Stimulated activated CD4-positive, alpha-beta T cell treated with anti-CD3 and anti-CD28 coated beads, Interleukin-4, amount 100 ng/mL, for 4 hours (primary cell): ENCODE data around the gene LRRC28.
"Not testable (repeated sequence)": the region's sequence is repeated elsewhere in the genome, so short reads cannot be mapped to it uniquely, and the experiment has no call there.

ENCODE experiments used
- DNase-seq, 2 experiments: peaks; one replicate each; pipeline ENCODE4 v3.0.0-alpha.2; 2020

Gene LRRC28

DNA sequence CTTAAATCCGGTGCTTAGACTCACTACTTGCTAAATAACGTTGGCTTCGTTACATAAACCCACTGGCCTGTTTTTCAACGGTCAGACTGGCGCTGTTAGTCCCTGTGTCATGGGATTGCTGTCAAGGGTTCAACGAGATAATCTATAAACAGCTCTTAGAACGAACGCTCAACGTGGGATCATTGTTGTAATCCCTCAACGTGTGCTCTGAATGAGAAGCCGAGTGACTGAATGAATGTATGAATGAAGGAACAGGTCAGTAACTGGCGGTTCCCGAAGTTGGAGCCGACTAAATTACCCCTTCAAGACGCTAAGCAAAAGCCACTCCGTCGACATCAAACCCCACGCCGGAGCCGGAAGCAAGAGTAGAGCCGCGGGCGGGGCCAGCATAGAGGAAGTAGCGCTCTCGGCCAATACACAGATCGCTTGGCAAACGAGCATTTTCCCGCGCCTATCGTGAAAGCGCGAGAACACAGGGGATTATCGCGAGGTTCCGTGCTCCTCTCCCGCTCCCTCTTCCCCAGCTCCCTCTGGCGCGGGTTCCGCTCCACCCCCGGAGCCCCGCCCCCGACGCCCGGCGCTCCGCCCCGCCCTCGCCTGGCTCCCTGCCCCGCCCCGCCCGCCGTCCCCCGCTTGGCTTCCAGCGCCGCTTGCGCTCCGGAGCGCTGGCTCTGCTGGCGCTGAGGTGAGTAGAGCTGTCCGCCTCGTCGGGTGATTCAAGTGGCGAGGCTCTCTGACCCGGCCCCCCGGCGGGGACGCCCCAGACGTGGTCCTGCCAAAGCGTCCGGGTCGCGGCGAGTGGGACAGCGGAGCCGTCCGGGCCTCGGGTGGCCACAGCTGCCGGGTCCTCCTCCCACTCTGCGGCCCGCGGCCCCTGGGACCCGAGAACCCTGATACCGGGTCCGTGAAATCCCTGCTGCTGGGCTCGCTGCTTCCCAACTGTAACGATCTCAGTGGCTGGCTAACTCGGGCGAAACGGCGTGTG is at the start of gene LRRC28:
TSS of gene LRRC28 (plus strand) at position 625 of the 985 bp plus-strand sequence. CDS start 4,477 bp downstream, outside the sequence.
- peak; percentile 93 to 95 for DNase-seq

DNA sequence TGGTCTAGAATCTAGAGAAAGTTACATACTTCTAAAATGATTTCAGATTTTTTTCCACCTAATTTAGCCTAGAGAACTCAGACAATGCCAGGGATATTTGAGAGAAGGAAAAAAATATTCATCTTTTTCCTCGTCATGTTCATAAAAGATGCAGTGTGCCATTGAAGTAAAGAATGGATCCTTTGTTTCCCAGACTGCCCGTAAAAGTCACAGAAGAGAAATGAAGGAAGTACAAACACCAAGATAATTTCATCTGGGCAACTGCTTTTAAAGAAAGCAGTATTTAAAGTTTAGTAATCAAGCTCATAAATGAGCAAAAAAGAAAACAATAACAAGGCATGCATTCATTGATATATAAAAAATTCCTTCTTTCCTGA is 49.1 kb upstream of the LRRC28 start:
- no peak for DNase-seq

DNA sequence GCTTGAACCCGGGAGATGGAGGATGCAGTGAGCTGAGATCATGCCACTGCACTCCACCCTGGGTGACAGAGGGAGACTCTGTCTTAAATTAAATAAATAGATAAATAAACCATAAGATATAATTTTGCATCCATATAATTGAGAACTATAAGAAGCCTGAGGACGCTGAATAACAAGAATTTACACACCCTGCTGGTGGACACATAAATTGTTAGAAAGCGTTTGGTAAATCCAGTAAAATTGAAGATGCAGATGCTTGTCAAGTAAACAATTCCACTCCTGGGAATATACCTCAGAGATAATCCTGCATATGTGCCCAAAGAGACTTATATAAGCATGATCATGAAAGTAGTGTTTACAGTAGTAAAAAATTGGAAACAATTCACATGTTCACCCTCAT is 43.6 kb upstream of the LRRC28 start:
- DNase-seq = no peak

DNA sequence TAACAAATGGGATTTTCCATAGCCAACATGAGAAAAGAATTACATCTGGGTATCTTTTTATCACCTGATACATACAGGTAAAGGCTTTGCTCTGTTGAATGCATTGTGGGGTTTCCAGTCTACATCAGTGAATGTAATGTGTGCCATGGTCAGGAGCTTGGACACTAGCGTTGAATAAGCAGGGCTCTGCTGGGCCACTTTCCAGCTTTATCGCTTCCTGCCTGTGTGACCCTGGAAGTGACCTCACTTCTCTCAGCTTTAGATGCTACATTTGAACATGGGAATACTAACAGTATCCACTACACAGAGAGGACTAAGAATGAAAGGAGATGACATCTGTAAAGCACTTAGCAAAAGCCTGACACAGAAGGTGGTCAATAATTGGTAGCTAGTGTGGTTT is 42.0 kb upstream of the LRRC28 start:
- no peak for DNase-seq

DNA sequence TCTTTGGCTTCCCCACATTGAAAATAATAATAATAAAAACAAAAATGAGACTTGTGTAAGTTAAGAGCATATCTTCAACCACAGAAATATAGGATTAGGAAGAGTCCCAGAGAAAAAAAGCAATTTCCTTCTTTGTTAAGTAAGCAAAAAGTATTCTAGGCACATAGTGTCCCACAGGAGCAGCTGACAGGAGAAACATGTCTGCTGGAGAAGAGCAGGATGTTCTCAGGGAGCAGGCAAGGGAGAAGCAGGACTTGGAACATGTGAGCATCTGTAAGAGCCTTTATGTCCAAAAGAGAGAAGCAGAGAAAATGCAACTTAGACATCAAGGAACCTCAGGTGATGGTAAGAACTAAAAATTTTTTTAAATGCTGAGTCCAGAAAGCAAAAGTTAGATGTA is 40.9 kb upstream of the LRRC28 start:
- DNase-seq = no peak

DNA sequence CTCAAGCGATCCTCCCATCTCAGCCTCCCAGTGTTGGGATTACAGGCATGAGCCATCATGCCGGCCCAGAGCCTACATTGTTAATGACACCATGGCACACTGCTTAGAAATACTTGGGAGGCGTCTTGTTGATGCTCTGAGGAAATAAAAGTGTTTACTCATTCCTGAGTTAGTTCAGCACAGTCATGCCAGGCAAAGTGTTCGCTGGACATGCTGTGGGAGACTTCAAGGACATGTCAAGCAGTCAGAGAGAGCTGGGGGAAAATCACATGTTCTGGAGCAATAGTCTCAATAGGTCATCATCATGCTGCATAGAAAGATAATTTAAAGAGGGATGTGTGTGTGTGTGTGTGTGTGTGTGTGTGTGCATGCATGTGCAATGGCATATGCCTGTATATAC is 39.4 kb upstream of the LRRC28 start:
- DNase-seq = no peak

DNA sequence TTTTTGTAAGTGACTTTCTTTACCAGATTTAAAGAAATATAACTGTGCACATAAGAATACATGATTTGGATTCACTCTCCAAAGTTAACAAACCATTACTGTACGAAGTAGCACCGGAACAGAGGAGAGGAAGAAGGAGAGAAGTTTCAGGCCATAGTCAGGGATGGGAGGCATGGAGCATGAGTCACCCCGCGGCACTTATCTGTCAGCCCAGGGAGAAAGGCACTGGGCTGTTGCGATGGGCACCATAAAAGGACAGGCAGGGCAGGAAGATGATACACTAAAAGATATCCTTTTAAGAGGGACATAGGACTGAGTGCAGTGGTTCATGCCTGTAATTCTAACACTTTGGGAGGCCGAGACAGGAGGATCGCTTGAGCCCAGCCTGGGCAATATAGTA is 38.9 kb upstream of the LRRC28 start:
- no peak for DNase-seq

DNA sequence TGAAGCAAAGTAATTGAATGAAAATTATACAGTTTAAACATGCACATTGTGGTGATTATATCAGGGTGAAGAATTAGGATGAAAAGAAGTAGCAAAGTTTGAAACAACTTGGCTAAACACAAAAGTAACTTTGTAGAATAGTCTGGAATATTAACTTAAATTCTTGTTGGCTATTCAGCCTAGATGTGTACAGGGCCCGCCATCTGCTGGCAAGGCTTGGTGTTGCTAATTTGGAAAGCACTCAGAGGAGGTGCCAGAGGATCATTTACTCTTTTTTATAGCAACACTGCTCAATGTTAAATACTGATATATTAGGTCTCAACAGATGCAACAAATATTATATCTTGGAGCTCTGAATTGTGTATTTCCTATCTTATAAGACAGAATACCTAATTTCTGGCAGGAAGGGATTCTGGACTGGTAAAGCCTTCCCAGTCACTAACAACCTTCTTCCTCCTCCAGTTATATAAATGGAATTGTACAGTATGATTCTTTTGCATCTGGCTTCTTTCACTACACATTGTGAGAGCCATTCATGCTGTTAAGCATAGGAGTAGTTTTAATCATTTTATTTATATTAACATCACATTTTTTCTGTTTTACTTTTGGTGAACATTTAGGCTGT is 38.0 kb upstream of the LRRC28 start:
- DNase-seq = peak; percentile 38 to 56

DNA sequence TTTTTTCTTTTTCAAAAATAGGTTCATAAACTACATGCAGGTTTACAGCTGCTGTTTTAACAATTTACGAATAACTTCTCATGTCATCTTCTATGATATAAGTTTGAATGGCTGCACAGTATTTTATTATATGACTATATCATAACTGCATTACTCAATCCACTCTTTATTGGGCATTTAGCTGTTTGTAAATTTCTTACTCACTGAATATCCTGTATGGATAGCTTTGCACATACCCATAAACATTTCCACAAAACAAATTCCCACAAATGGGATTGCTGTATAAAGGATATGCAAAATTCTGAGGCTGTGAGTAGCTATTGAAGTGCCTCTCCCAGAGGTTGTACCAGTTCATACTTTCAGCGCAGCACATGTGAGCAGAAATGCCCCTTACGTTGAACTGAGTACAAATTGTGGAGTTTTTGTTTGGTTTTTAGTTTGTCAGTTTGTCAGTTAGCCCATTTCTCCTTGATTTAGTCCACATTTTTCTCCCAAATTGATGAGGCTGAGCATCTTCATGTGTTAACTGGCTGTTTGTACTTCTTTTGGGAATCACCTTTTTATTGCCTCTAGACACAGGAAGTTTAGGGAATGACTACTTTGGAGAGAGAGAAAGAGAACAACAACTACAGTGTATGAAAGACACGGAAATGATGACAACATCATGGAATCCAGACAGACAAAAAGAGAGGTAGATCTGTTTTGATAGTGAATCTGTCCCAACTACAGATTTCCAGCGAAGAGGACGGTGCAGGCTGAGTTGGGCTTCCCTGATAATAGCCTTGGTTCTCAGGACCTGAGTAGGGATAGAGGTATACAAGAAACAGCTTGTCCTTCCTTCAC is 26.7 kb upstream of the LRRC28 start:
- no peak for DNase-seq

DNA sequence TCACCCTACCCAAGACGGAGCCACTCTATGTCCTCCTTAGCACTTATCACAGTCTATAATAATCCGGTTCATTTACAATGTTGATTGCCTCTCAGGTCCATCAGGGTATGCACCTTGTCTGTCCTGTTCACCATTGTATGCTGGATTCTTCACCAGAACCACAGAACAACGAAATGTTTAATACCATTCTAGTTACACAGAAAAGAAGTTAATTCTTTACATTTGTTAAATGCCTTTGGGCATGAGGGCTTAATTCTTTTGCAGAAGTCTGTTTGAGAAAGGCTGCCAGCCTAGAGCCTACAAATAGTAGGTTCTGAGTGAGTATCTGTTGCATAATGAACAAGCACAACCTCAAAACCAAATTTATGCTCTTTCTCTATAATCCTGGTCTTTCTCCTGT is 24.5 kb upstream of the LRRC28 start:
- no peak for DNase-seq

DNA sequence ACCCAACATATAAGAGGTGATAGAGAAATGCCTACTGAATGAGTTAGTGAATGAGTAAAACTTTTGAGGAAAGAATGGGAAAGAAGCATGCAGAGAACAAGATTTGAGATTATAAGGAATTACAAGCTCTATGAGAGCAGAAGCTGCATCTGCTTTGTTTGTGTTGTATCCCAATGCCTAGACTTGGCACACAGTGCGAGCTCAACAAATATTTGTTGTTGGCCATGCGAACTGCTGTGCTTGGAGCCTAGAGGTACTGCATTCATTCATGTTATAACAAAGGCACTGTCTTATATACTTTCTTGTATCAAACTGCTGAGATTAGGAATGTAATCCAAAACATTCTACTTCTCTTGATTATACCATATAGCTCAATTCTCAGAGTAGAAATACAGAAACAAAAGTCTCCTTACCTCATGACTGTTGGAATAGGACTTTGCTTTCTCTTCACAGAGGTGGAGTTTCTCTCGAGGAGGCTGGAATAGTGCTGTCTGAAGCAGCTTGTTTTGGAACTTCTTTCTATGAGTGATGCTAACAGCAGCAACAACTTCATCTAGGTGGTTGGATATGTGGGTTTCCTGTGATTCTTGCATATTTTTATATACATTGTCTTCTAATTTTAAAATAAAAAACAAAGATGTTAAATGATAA is 23.0 kb upstream of the LRRC28 start:
- no peak for DNase-seq

DNA sequence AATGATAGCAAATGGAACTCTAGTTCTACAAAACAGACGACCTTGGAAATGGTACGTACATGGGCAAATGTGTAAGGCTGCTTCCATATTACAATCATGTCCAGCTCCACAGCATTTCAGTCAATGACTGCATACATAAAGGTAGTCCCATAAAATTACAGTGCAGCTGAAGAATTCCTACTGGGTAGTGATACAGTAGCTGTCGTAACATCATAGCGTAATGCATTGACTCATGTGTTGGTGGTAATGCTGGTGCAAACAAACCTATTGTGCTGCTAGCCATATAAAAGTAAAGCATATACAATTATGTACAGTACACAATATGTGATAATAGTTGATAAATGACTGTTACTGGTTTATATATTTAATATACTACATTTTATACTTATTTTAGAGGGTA is 20.4 kb upstream of the LRRC28 start:
- DNase-seq = no peak

DNA sequence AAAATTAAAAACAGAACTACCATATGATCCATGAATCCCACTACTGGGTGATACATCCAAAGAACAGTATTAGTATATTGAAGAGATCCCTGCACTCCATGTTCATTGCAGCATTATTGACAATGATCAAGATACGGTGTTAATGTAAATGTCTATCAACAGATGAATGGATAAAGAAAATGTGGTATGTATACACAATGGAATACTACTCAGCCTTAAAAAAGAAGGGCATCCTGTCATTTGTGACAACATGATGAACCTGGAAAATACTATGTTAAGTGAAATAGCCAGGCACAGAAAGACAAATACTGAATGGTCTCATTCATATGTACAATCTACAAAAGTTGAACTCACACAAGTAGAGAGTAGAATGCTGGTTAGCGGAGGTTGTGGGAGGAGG is 18.5 kb upstream of the LRRC28 start:
- DNase-seq = no peak

DNA sequence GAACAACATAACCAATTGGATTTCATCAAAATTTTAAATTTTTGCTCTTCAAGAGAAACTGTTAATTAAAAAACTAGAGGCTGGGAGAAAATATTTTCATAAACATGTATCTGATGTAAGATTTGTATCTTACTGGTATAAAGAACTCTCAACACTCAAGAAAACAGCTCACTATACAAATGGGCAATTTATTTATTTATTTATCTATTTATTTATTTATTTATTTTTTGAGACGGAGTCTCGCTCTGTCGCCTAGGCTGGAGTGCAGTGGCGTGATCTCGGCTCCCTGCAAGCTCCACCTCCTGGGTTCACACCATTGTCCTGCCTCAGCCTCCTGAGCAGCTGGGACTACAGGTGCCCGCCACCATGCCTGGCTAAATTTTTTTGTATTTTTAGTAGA is 17.1 kb upstream of the LRRC28 start:
- DNase-seq = not testable (repeated sequence)

DNA sequence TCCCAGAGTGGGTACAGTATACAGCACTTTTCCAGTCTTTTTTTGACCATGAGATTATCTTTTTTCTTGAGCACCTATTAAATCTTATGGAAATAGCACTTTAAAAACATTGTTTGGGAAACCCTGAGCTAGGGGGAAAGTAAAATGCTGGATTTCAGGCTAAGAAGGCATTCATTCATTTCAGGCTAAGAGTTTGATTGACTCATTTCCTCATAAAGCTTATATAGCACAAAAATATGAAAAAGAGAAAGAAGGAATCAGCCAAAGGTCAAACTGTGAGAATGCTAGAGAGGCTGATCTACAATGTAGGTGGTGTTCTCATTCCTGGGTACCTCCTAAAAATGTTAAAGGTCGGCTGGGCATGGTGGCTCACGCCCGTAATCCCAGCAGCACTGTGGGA is 12.4 kb upstream of the LRRC28 start:
- no peak for DNase-seq

DNA sequence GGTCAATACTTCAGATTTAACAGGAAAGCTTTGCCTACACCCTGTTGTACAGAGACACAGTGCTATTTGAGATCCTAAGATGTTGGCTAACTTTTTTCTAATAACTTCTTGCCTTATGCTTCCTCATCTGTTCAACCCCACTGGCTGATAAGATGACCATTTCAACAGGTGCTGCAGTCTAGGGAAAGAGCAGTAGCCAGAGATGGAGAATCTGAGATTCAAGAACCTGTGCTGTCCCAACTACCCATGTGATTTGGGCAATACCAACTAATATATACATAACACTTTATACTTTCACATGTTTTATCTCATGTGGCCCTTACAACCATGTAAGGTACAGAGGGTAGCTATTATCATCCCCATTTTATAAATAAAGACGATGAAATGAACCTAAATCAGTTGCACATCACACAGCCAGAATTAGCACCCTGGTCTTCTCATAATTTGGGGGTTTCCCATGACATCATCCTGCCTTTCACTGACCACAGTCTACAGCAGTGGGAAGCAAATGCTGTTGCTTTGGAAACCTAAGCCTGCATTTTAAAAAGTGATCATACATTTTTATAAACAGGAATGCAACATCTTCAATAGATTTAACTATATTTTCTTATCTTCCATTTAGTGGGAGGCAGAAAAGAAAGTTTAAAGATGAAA is 11.6 kb upstream of the LRRC28 start:
- DNase-seq = no peak

DNA sequence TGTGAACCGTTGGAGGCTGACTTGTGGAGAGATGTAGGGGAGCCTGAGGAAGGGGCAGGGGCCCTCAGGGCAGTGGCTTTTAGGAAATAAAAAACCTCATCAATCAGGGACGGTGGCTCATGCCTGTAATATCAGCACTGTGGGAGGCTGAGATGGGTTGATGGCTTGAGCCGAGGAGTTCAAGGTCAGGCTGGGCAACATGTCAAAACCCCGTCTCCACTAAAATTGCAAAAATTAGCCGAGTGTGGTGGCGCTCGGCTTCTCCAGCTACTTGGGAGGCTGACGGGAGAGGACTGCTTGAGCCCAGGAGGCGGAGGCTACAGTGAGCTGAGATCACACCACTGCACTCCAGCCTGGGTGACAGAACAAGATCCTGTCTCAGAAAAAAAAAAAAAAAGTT is 9.5 kb upstream of the LRRC28 start:
- no peak for DNase-seq

DNA sequence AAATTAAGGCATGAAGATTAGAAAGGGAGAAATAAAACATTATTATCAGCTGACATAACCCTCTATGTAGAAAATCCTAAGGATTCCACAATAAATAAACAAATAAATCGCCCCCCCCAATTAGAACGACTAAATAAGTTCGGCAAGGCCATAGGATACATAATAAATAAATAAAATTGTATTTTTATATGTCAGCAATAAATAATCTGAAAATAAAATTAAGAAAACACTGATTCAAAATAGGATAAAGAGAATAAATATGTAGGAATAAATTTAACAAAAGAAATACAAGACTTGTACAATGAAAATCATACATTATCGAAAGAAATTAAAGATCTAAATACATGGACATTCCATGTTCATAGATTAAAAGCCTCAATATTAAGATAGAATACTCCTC is 7.0 kb upstream of the LRRC28 start:
- DNase-seq = no peak

DNA sequence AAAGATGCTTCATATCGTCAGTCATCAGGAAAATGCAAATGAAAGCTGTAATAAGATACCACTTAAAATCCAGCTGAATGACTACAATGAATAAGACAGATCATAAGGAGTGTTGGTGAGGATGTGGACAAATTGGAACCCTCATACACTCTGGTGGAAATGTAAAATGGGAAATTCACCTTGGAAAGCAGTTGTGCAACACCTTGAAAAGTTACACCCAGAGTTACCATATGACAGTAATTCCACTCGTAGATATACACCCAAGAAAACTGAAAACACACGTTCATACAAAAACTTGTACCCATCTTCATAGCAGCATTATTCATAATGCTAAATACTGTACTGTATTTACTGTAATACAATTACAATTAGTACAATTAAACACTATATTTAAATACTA is 4.2 kb upstream of the LRRC28 start:
- DNase-seq = no peak

DNA sequence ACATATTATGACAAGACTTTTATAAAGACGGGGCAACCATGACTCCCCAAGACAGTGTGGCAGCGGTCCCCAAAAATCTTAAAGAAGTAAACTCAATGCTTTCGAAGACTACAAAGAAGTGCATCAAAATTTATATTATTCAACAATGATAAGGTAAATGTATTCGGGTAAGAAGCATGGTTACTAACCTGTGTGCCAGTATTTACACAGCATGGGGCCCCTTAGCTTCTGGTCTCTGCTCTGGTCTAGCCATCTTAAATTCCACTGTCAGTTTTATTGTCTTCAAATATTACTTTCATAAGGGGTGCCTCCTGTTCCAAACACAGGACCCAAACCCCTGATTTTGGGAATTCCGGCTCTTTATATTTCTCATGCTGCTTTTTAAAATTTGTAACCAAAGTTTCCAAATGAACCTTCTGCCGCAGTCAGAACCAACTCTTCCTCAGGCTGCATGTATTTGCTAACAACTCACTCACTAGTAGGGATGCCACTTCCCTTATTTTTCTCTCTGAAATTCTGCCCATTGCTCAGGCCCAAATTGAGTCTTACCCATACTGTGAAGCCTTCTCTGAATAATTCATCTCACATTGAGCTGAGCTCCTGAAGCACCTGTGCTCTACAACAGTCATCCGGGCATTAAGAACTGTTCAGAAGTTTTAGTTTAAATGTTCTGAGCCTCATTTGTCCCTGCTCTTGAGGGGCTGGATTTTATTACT is 3.1 kb upstream of the LRRC28 start:
- DNase-seq = no peak

DNA sequence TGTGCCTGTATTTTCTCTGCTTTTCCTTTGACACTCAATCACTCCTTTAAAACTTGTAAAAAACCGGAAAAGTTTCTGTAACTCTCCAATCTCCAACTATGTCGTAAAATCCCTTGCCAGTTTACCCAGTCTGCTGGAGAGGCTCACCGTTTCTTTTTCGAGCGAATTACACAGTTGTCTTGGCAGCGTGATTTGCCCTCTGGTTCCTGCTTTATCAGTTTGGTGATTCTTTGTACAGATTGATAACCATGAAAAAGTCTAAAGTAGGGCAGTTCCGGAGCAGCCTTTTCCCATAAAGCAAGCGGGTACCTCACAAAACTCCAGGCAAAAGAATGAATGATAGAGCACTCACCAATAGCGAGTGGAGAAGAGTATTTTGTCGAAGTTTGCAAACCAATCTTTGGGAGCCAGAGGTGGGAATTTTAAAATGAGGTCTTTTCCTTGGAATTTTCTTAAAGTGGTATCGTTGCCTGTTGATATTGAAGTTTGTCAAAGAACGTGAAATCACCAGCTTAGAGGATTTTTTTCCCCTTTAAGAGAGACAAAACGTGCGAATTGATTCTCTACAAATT is 1.9 kb upstream of the LRRC28 start, which contains the start of gene TTC23:
TSS of gene TTC23 (minus strand) at position 312 of the 572 bp plus-strand sequence. CDS start 20,869 bp downstream, outside the sequence.
- DNase-seq = no peak
